ENCODE data around the gene OPCML.

DNA sequence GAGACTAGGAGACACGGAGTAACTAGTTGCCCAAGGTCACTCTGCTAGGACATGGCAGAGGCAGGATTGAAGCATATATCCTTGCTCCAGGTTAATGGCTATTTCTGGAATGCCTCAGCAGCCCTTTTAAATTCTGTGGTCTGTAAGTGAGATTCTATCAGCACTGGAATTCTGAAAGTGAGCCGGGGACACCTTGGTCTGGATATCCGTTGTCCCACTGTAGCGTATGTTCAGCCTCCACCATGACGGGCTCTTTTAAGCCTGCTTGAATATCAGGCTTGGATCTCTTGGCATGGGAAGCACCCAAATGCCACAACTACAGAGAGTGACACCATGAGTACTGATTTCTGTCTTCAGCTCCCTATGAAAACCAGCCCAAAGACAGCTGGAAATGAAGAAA lies 254.4 kb downstream of the OPCML start:
- TF ChIP-seq EP300 (IDR thresholded peaks at IDR 0.05), result no peak
- no peak for TF ChIP-seq POLR2A (IDR thresholded peaks at IDR 0.05)
- TF ChIP-seq, protein P1, sequence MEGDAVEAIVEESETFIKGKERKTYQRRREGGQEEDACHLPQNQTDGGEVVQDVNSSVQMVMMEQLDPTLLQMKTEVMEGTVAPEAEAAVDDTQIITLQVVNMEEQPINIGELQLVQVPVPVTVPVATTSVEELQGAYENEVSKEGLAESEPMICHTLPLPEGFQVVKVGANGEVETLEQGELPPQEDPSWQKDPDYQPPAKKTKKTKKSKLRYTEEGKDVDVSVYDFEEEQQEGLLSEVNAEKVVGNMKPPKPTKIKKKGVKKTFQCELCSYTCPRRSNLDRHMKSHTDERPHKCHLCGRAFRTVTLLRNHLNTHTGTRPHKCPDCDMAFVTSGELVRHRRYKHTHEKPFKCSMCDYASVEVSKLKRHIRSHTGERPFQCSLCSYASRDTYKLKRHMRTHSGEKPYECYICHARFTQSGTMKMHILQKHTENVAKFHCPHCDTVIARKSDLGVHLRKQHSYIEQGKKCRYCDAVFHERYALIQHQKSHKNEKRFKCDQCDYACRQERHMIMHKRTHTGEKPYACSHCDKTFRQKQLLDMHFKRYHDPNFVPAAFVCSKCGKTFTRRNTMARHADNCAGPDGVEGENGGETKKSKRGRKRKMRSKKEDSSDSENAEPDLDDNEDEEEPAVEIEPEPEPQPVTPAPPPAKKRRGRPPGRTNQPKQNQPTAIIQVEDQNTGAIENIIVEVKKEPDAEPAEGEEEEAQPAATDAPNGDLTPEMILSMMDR (IDR thresholded peaks at IDR 0.05), result no peak
- no peak for TF ChIP-seq POLR2AphosphoS5 (IDR thresholded peaks at IDR 0.05)

Measured in suprapubic skin (tissue), 4 donors.